IMR-90 (cell line): Measurements from ENCODE around the gene ISG15. TPM values are rescaled to one million over a fixed set of nuclear protein-coding genes. Genes with fewer than 3 reads are reported as not detected.

Experiments
- ATAC-seq: fragments of 200-7000 bp; cut with Tn5 transposase; 2 replicates; pipeline ENCODE4 v1.9.1; 2020; ENCODE audit warnings: low read depth, mild to moderate bottlenecking, moderate library complexity
- BruUV-seq: library from RNA; stranded (reverse); fragments of 400-500 nt; replicated peaks from 2 replicates; lab custom pipeline; 2021; lab: Mats Ljungman, UMichigan
- CTCF ChIA-PET: fragments of 300-600 bp; formaldehyde crosslinking; extraction: SDS; loops from one replicate; lab custom pipeline; 2021; ENCODE audit warnings: antibody characterized with exemption; lab: Yijun Ruan, JAX
- POLR2A ChIA-PET: fragments of 300-600 bp; sonication (Branson Sonifier 250); formaldehyde crosslinking; loops from one replicate; lab custom pipeline; 2022; ENCODE audit warnings: antibody characterized with exemption; ENCODE audit not compliant: unreplicated experiment; lab: Charles Lee
- DNase-seq: peaks from one replicate; pipeline ENCODE4 v3.0.0; 2013
- H2AFZ ChIP-seq: replicated peaks from 2 replicates; pipeline ENCODE3; 2013; ENCODE audit warnings: low read length, mild to moderate bottlenecking; ENCODE audit not compliant: poor library complexity
- H2AK5ac ChIP-seq: 2 replicates; pipeline ENCODE4 v1.6.1; 2013; ENCODE audit warnings: low read depth, low read length, inconsistent platforms
- H2AK9ac ChIP-seq: replicated peaks from 2 replicates; pipeline ENCODE3; 2013; ENCODE audit warnings: mild to moderate bottlenecking, low read depth, low read length, moderate library complexity; ENCODE audit not compliant: poor library complexity
- H2BK120ac ChIP-seq: 2 replicates; pipeline ENCODE4 v1.6.1; 2013; ENCODE audit warnings: low read depth, low read length, inconsistent platforms
- H2BK15ac ChIP-seq: 3 replicates; pipeline ENCODE4 v1.6.1; 2013; ENCODE audit warnings: low read depth, low read length, inconsistent platforms
- H2BK20ac ChIP-seq: 2 replicates; pipeline ENCODE4 v1.6.1; 2013; ENCODE audit warnings: low read depth, mild to moderate bottlenecking, inconsistent platforms, low read length, moderate library complexity
- H2BK5ac ChIP-seq: 2 replicates; pipeline ENCODE4 v1.6.1; 2013; ENCODE audit warnings: mild to moderate bottlenecking, low read depth, low read length, inconsistent platforms; ENCODE audit not compliant: poor library complexity, severe bottlenecking
- H3K14ac ChIP-seq: replicated peaks from 2 replicates; pipeline ENCODE4 v1.6.1; 2013; ENCODE audit warnings: low read depth, low read length, inconsistent platforms
- H3K18ac ChIP-seq: 2 replicates; pipeline ENCODE4 v1.6.1; 2013; ENCODE audit warnings: low read depth, low read length, control low read depth
- H3K23ac ChIP-seq: 2 replicates; pipeline ENCODE4 v1.6.1; 2013; ENCODE audit warnings: low read depth, low read length, inconsistent platforms
- H3K27ac ChIP-seq: 2 replicates; pipeline ENCODE4 v1.5.1; 2013; ENCODE audit warnings: mild to moderate bottlenecking, control low read depth, low read length; ENCODE audit not compliant: insufficient read depth
- H3K27me3 ChIP-seq: 2 replicates; pipeline ENCODE4 v1.6.1; 2013; ENCODE audit warnings: low read length; ENCODE audit not compliant: control insufficient read depth, insufficient read depth
- H3K36me3 ChIP-seq: 2 replicates; pipeline ENCODE4 v1.6.1; 2013; ENCODE audit warnings: low read length, mixed read lengths; ENCODE audit not compliant: control insufficient read depth, insufficient read depth
- H3K4ac ChIP-seq: 2 replicates; pipeline ENCODE4 v1.6.1; 2013; ENCODE audit warnings: low read depth, low read length, inconsistent platforms
- H3K4me1 ChIP-seq: 2 replicates; pipeline ENCODE4 v1.6.1; 2013; ENCODE audit warnings: low read length, mixed read lengths; ENCODE audit not compliant: control insufficient read depth, insufficient read depth
- H3K4me2 ChIP-seq: 2 replicates; pipeline ENCODE4 v1.6.1; 2013; ENCODE audit warnings: low read depth, mild to moderate bottlenecking, control low read depth, low read length, moderate library complexity
- H3K4me3 ChIP-seq: 2 replicates; pipeline ENCODE4 v1.5.1; 2013; ENCODE audit warnings: low read depth, mild to moderate bottlenecking, control low read depth, low read length, moderate library complexity; ENCODE audit not compliant: insufficient read depth
- H3K56ac ChIP-seq: 2 replicates; pipeline ENCODE4 v1.6.1; 2013; ENCODE audit warnings: low read length, inconsistent platforms; ENCODE audit not compliant: insufficient read depth; ENCODE audit errors: extremely low read depth
- H3K79me1 ChIP-seq, 2 experiments: 2 replicates each; pipeline ENCODE4 v1.6.1; 2013; ENCODE audit warnings: low read length in 2 of 2, inconsistent platforms in 1 of 2, low read depth in 1 of 2
- H3K9ac ChIP-seq: 2 replicates; pipeline ENCODE4 v1.6.1; 2013; ENCODE audit warnings: low read depth, low read length, control low read depth
- H3K9me1 ChIP-seq: 2 replicates; pipeline ENCODE4 v1.6.1; 2013; ENCODE audit warnings: low read length, inconsistent platforms; ENCODE audit not compliant: insufficient read depth
- H3K9me3 ChIP-seq: 2 replicates; pipeline ENCODE4 v1.6.1; 2013; ENCODE audit warnings: low read length; ENCODE audit not compliant: control insufficient read depth, insufficient read depth
- H4K20me1 ChIP-seq: 2 replicates; pipeline ENCODE4 v1.6.1; 2013; ENCODE audit warnings: low read length, inconsistent platforms; ENCODE audit not compliant: insufficient read depth
- H4K5ac ChIP-seq: 2 replicates; pipeline ENCODE4 v1.6.1; 2013; ENCODE audit warnings: mild to moderate bottlenecking, low read depth, low read length, control low read depth
- H4K8ac ChIP-seq, 2 experiments: 2 replicates each; pipeline ENCODE4 v1.6.1; 2013; ENCODE audit warnings: low read depth in 2 of 2, low read length in 2 of 2, control low read depth in 1 of 2, inconsistent platforms in 1 of 2
- H4K91ac ChIP-seq: 2 replicates; pipeline ENCODE4 v1.6.1; 2013; ENCODE audit warnings: low read depth, low read length, inconsistent platforms; ENCODE audit not compliant: insufficient read depth
- BHLHE40 ChIP-seq: fragments of 150-350 bp; IDR thresholded peaks from 2 replicates; pipeline ENCODE4 v1.6.1; 2016; ENCODE audit warnings: mild to moderate bottlenecking, low read depth, low read length
- CHD1 ChIP-seq: IDR thresholded peaks from 2 replicates; pipeline ENCODE4 v1.6.1; 2012; ENCODE audit warnings: low read depth, low read length, improper control_type of control experiment
- FOS ChIP-seq: fragments of 150-350 bp; IDR thresholded peaks from 2 replicates; pipeline ENCODE4 v1.6.1; 2016; ENCODE audit warnings: low read depth, low read length
- MAFK ChIP-seq: IDR thresholded peaks from 2 replicates; pipeline ENCODE4 v1.6.1; 2012; ENCODE audit warnings: low read depth, low read length, improper control_type of control experiment
- MAZ ChIP-seq: IDR thresholded peaks from 2 replicates; pipeline ENCODE4 v1.6.1; 2012; ENCODE audit warnings: low read depth, mild to moderate bottlenecking, low read length, improper control_type of control experiment, moderate library complexity, borderline replicate concordance
- MXI1 ChIP-seq: IDR thresholded peaks from 2 replicates; pipeline ENCODE4 v1.6.1; 2012; ENCODE audit warnings: low read depth, mild to moderate bottlenecking, low read length, moderate library complexity, borderline replicate concordance
- NFE2L2 ChIP-seq: fragments of 150-350 bp; IDR thresholded peaks from 2 replicates; pipeline ENCODE4 v1.6.1; 2016; ENCODE audit warnings: low read depth, mild to moderate bottlenecking, low read length
- POLR2A ChIP-seq: IDR thresholded peaks from 2 replicates; pipeline ENCODE4 v1.6.1; 2012; ENCODE audit warnings: mild to moderate bottlenecking, low read depth, low read length
- RAD21 ChIP-seq: IDR thresholded peaks from 2 replicates; pipeline ENCODE4 v1.6.1; 2012; ENCODE audit warnings: low read length, improper control_type of control experiment
- RCOR1 ChIP-seq: IDR thresholded peaks from 2 replicates; pipeline ENCODE4 v1.6.1; 2012; ENCODE audit warnings: mild to moderate bottlenecking, low read length, improper control_type of control experiment; ENCODE audit not compliant: insufficient replicate concordance
- SMC3 ChIP-seq: fragments of 150-350 bp; IDR thresholded peaks from 2 replicates; pipeline ENCODE4 v1.6.1; 2016; ENCODE audit warnings: low read depth, mild to moderate bottlenecking, antibody characterized with exemption, low read length, moderate library complexity
- USF2 ChIP-seq: fragments of 150-350 bp; IDR thresholded peaks from 2 replicates; pipeline ENCODE4 v1.6.1; 2017; ENCODE audit warnings: mild to moderate bottlenecking, antibody characterized with exemption, low read length, low read depth
- WGBS, 2 experiments: methylation state at CpG; one replicate each; pipeline versions ENCODE4 v1.1.5 to v1.1.7; 2013; ENCODE audit warnings: missing lambda C conversion rate in 2 of 2; ENCODE audit not compliant: insufficient read length in 1 of 2; ENCODE audit errors: extremely low coverage in 2 of 2; 5-methylcytosine and 5-hydroxymethylcytosine counted together
- dilution Hi-C: fragments of 300-500 bp; cut with HindIII; formaldehyde crosslinking; loops from one replicate; pipeline ENCODE4 v1.14.3; 2018; ENCODE audit warnings: low sequenced_read_pairs; ENCODE audit not compliant: unreplicated experiment
- in situ Hi-C: fragments of 300-500 bp; cut with MboI; formaldehyde crosslinking; loops from 3 replicates; pipeline ENCODE4 v1.14.3; 2019; ENCODE audit warnings: low sequenced_read_pairs, inconsistent platforms, mixed read lengths
- intact Hi-C: fragments of 100-400 bp; cut with micrococcal nuclease; formaldehyde crosslinking; loops from 2 replicates; pipeline ENCODE4 v1.10.0; 2022
- polyA plus RNA-seq, 3 experiments: library from polyadenylated mRNA; depleted of rRNA; stranded (reverse); fragments of >200 nt; gene quantifications; 2 replicates each; pipeline ENCODE4 v1.2.3, GENCODE V29; 2012; ENCODE audit warnings: low replicate concordance in 1 of 3
- total RNA-seq: library from RNA; depleted of rRNA; stranded (reverse); fragments of >200 nt; gene quantifications from 2 replicates; pipeline ENCODE4 v1.2.3, GENCODE V29; 2012

The ISG15 gene
- total and polyA plus RNA-seq, 2 of the 4 experiments (the other 2 are of a cell fraction), result 99.1 to 105 TPM

- H2BK5ac ChIP-seq, result no peak overlapping the region
- H3K4me2 ChIP-seq, result no peak overlapping the region
- ChIA-PET CTCF (no interaction called here), POLR2A (no interaction called here)
- peaks cover 19% of the 10 kb centered on the region; the same call in 1 of the 2 replicates for H3K36me3 ChIP-seq
- in situ Hi-C loops (no loop called here), intact Hi-C loops (no loop called here), dilution Hi-C loops (no loop called here)
- no peak overlapping the region for H3K27ac ChIP-seq
- no peak overlapping the region for H4K91ac ChIP-seq
- no TSS peak for BruUV-seq
- H3K9me1 ChIP-seq, result 0 out of 2 replicates have a peak, but pooled peaks cover 5% of the 10 kb centered on the region
- H3K23ac ChIP-seq, result no peak overlapping the region
- H3K79me1 ChIP-seq, result peaks cover 11 to 34% of the 10 kb centered on the region in 2 experiments
- H2BK120ac ChIP-seq, result no peak overlapping the region
- ATAC-seq (no peak), DNase-seq (no peak)
- WGBS, 2 experiments, result 90% methylated on average over 12 of the region's 30 CpGs; no CpG with 5 or more reads in 1 of the 2 experiments
- no peak overlapping the region for H2AFZ ChIP-seq
- TF ChIP-seq NFE2L2 (no peak), CHD1 (no peak), BHLHE40 (no peak), RAD21 (no peak), USF2 (no peak), SMC3 (no peak), POLR2A (no peak), MXI1 (no peak), MAFK (no peak), FOS (no peak), RCOR1 (no peak), MAZ (no peak)
- H3K56ac ChIP-seq, result no peak overlapping the region
- H2AK5ac ChIP-seq, result no peak overlapping the region
- H2AK9ac ChIP-seq, result peak overlapping the region; percentile 42
- H3K9me3 ChIP-seq, result no peaks in the 10 kb centered on the region
- no peak overlapping the region for H3K9ac ChIP-seq
- no peak overlapping the region for H2BK20ac ChIP-seq
- H4K5ac ChIP-seq, result no peak overlapping the region
- no peak overlapping the region for H2BK15ac ChIP-seq
- no peak overlapping the region for H3K4ac ChIP-seq
- peaks cover 61% of the 10 kb centered on the region for H4K20me1 ChIP-seq
- H3K27me3 ChIP-seq, result no peaks in the 10 kb centered on the region
- H3K4me3 ChIP-seq, result no peak overlapping the region
- H3K18ac ChIP-seq, result no peak overlapping the region
- peaks cover 8% of the 10 kb centered on the region for H3K4me1 ChIP-seq
- no peak overlapping the region for H4K8ac ChIP-seq
- H3K14ac ChIP-seq, result no peak overlapping the region
Observed at GRCh38 chr1:1037366-1038327, 24.4 kb downstream of the ISG15 start.
